Measurements from ENCODE around the gene B3GALT6.

Gene B3GALT6

GRCh38 chr1:1225913-1226312 is 6.1 kb upstream of the B3GALT6 start:
- no peak overlapping the region for H3K18ac ChIP-seq (ENCODE audit: low read length)
- H3K9me3 ChIP-seq (ENCODE audit: insufficient read depth, low read depth, low read length) = peaks cover 6% of the 10 kb centered on the region
- no peak overlapping the region for H2BK12ac ChIP-seq (ENCODE audit: low read length)
- WGBS (ENCODE audit: extremely low coverage, insufficient coverage, insufficient read length) = no CpG with 5 or more reads among the region's 18 CpGs
- H3K4ac ChIP-seq (ENCODE audit: low read depth, low read length) = no peak overlapping the region
- no peak overlapping the region for H2AFZ ChIP-seq (ENCODE audit: insufficient read depth, low read length, poor library complexity)
- no peak overlapping the region for H4K91ac ChIP-seq (ENCODE audit: low read depth, low read length)
- H2BK5ac ChIP-seq (ENCODE audit: low read depth, low read length, poor library complexity) = no peak overlapping the region
- H3K4me1 ChIP-seq (ENCODE audit: control insufficient read depth in 1 of 2, insufficient read depth in 2 of 2, low read length in 2 of 2) = peaks cover 3% of the 10 kb centered on the region in 2 experiments
- no peak overlapping the region for H2AK5ac ChIP-seq (ENCODE audit: low read length)
- H3K9ac ChIP-seq (ENCODE audit: low read length) = no peak overlapping the region
- H3K23ac ChIP-seq (ENCODE audit: low read length) = no peak overlapping the region
- H3K27ac ChIP-seq (ENCODE audit: low read depth, low read length) = no peak overlapping the region
- no peaks in the 10 kb centered on the region for H3K27me3 ChIP-seq (ENCODE audit: insufficient read depth, low read length)
- no peak overlapping the region for H4K8ac ChIP-seq (ENCODE audit: low read depth, low read length)
- no peak overlapping the region for H2BK120ac ChIP-seq (ENCODE audit: insufficient read depth, low read length, poor library complexity)
- no peak overlapping the region for H3K4me2 ChIP-seq (ENCODE audit: low read length)
- H3K79me2 ChIP-seq (ENCODE audit: control insufficient read depth, insufficient read depth, low read length, poor library complexity) = no peaks in the 10 kb centered on the region
- H4K12ac ChIP-seq (ENCODE audit: low read depth, low read length) = no peak overlapping the region
- H3K79me1 ChIP-seq (ENCODE audit: low read length) = no peaks in the 10 kb centered on the region
- peaks cover 68 to 79% of the 10 kb centered on the region in 2 experiments for H3K36me3 ChIP-seq (ENCODE audit: control insufficient read depth in 1 of 2, insufficient read depth in 2 of 2, low read length in 2 of 2)
- no peak for DNase-seq
- no peak overlapping the region for H3K14ac ChIP-seq (ENCODE audit: low read length)
- H3K4me3 ChIP-seq (ENCODE audit: low read depth, low read length) = peak overlapping the region; percentile 28

- no peak overlapping the region for H2BK5ac ChIP-seq (ENCODE audit: low read depth, low read length, poor library complexity)
- H3K4ac ChIP-seq (ENCODE audit: low read depth, low read length) = no peak overlapping the region
- no peak overlapping the region for H3K9ac ChIP-seq (ENCODE audit: low read length)
- no peak overlapping the region for H2BK120ac ChIP-seq (ENCODE audit: insufficient read depth, low read length, poor library complexity)
- H3K14ac ChIP-seq (ENCODE audit: low read length) = no peak overlapping the region
- H3K23ac ChIP-seq (ENCODE audit: low read length) = no peak overlapping the region
- peaks cover 5 to 6% of the 10 kb centered on the region in 2 experiments for H3K4me1 ChIP-seq (ENCODE audit: control insufficient read depth in 1 of 2, insufficient read depth in 2 of 2, low read length in 2 of 2)
- H3K4me3 ChIP-seq (ENCODE audit: low read depth, low read length) = peak overlapping the region; percentile 36
- H3K9me3 ChIP-seq (ENCODE audit: insufficient read depth, low read depth, low read length) = peaks cover 6% of the 10 kb centered on the region
- H4K12ac ChIP-seq (ENCODE audit: low read depth, low read length) = no peak overlapping the region
- H2AK5ac ChIP-seq (ENCODE audit: low read length) = no peak overlapping the region
- no peak overlapping the region for H3K27ac ChIP-seq (ENCODE audit: low read depth, low read length)
- H3K27me3 ChIP-seq (ENCODE audit: insufficient read depth, low read length) = no peaks in the 10 kb centered on the region
- peaks cover 7% of the 10 kb centered on the region for H3K79me1 ChIP-seq (ENCODE audit: low read length)
- peaks cover 60 to 72% of the 10 kb centered on the region in 2 experiments for H3K36me3 ChIP-seq (ENCODE audit: control insufficient read depth in 1 of 2, insufficient read depth in 2 of 2, low read length in 2 of 2)
- WGBS (ENCODE audit: extremely low coverage, insufficient coverage, insufficient read length) = no CpG with 5 or more reads among the region's 44 CpGs
- no peak overlapping the region for H3K4me2 ChIP-seq (ENCODE audit: low read length)
- no peak overlapping the region for H4K8ac ChIP-seq (ENCODE audit: low read depth, low read length)
- no peak overlapping the region for H2BK12ac ChIP-seq (ENCODE audit: low read length)
- H3K79me2 ChIP-seq (ENCODE audit: control insufficient read depth, insufficient read depth, low read length, poor library complexity) = peaks cover 8% of the 10 kb centered on the region
- no peak overlapping the region for H2AFZ ChIP-seq (ENCODE audit: insufficient read depth, low read length, poor library complexity)
- H4K91ac ChIP-seq (ENCODE audit: low read depth, low read length) = no peak overlapping the region
- DNase-seq = no peak
- H3K18ac ChIP-seq (ENCODE audit: low read length) = no peak overlapping the region
These were observed 5.3 kb upstream of the B3GALT6 start for GRCh38 chr1:1226566-1227362.

- H3K14ac ChIP-seq (ENCODE audit: low read length) = no peak overlapping the region
- no peak overlapping the region for H4K91ac ChIP-seq (ENCODE audit: low read depth, low read length)
- no peak overlapping the region for H3K18ac ChIP-seq (ENCODE audit: low read length)
- H4K8ac ChIP-seq (ENCODE audit: low read depth, low read length) = no peak overlapping the region
- no peaks in the 10 kb centered on the region for H3K27me3 ChIP-seq (ENCODE audit: insufficient read depth, low read length)
- no peak overlapping the region for H2BK5ac ChIP-seq (ENCODE audit: low read depth, low read length, poor library complexity)
- no peak overlapping the region for H3K9ac ChIP-seq (ENCODE audit: low read length)
- no peak overlapping the region for H2AFZ ChIP-seq (ENCODE audit: insufficient read depth, low read length, poor library complexity)
- peaks cover 54 to 66% of the 10 kb centered on the region in 2 experiments for H3K36me3 ChIP-seq (ENCODE audit: control insufficient read depth in 1 of 2, insufficient read depth in 2 of 2, low read length in 2 of 2)
- no peak overlapping the region for H3K4me2 ChIP-seq (ENCODE audit: low read length)
- no peak overlapping the region for H3K27ac ChIP-seq (ENCODE audit: low read depth, low read length)
- H2BK120ac ChIP-seq (ENCODE audit: insufficient read depth, low read length, poor library complexity) = no peak overlapping the region
- peaks cover 6% of the 10 kb centered on the region for H3K9me3 ChIP-seq (ENCODE audit: insufficient read depth, low read depth, low read length)
- H3K79me2 ChIP-seq (ENCODE audit: control insufficient read depth, insufficient read depth, low read length, poor library complexity) = peaks cover 8% of the 10 kb centered on the region
- H2AK5ac ChIP-seq (ENCODE audit: low read length) = no peak overlapping the region
- no peak for DNase-seq
- H3K4ac ChIP-seq (ENCODE audit: low read depth, low read length) = no peak overlapping the region
- no peak overlapping the region for H3K4me3 ChIP-seq (ENCODE audit: low read depth, low read length)
- H3K23ac ChIP-seq (ENCODE audit: low read length) = no peak overlapping the region
- H2BK12ac ChIP-seq (ENCODE audit: low read length) = no peak overlapping the region
- no peak overlapping the region for H4K12ac ChIP-seq (ENCODE audit: low read depth, low read length)
- H3K4me1 ChIP-seq (ENCODE audit: control insufficient read depth in 1 of 2, insufficient read depth in 2 of 2, low read length in 2 of 2) = peaks cover 6 to 7% of the 10 kb centered on the region in 2 experiments
- no CpG with 5 or more reads among the region's 25 CpGs for WGBS (ENCODE audit: extremely low coverage, insufficient coverage, insufficient read length)
- peaks cover 8% of the 10 kb centered on the region for H3K79me1 ChIP-seq (ENCODE audit: low read length)
These were observed 4.7 kb upstream of the B3GALT6 start for GRCh38 chr1:1227386-1227785.

GRCh38 chr1:1228187-1228586 is 3.9 kb upstream of the B3GALT6 start:
- H3K14ac ChIP-seq (ENCODE audit: low read length) = no peak overlapping the region
- no peak overlapping the region for H3K27ac ChIP-seq (ENCODE audit: low read depth, low read length)
- no peak overlapping the region for H4K8ac ChIP-seq (ENCODE audit: low read depth, low read length)
- no peaks in the 10 kb centered on the region for H3K27me3 ChIP-seq (ENCODE audit: insufficient read depth, low read length)
- no peak overlapping the region for H3K4ac ChIP-seq (ENCODE audit: low read depth, low read length)
- DNase-seq = no peak
- no peak overlapping the region for H4K12ac ChIP-seq (ENCODE audit: low read depth, low read length)
- peaks cover 14 to 15% of the 10 kb centered on the region in 2 experiments for H3K4me1 ChIP-seq (ENCODE audit: control insufficient read depth in 1 of 2, insufficient read depth in 2 of 2, low read length in 2 of 2)
- WGBS (ENCODE audit: extremely low coverage, insufficient coverage, insufficient read length) = no CpG with 5 or more reads among the region's 30 CpGs
- H3K79me2 ChIP-seq (ENCODE audit: control insufficient read depth, insufficient read depth, low read length, poor library complexity) = peaks cover 14% of the 10 kb centered on the region
- no peak overlapping the region for H2BK5ac ChIP-seq (ENCODE audit: low read depth, low read length, poor library complexity)
- H3K9ac ChIP-seq (ENCODE audit: low read length) = no peak overlapping the region
- no peak overlapping the region for H3K18ac ChIP-seq (ENCODE audit: low read length)
- no peak overlapping the region for H2AFZ ChIP-seq (ENCODE audit: insufficient read depth, low read length, poor library complexity)
- H2BK120ac ChIP-seq (ENCODE audit: insufficient read depth, low read length, poor library complexity) = no peak overlapping the region
- H3K23ac ChIP-seq (ENCODE audit: low read length) = no peak overlapping the region
- peaks cover 12% of the 10 kb centered on the region for H3K9me3 ChIP-seq (ENCODE audit: insufficient read depth, low read depth, low read length)
- no peak overlapping the region for H2AK5ac ChIP-seq (ENCODE audit: low read length)
- no peak overlapping the region for H3K4me2 ChIP-seq (ENCODE audit: low read length)
- no peak overlapping the region for H3K4me3 ChIP-seq (ENCODE audit: low read depth, low read length)
- peaks cover 10% of the 10 kb centered on the region for H3K79me1 ChIP-seq (ENCODE audit: low read length)
- no peak overlapping the region for H4K91ac ChIP-seq (ENCODE audit: low read depth, low read length)
- peaks cover 50 to 61% of the 10 kb centered on the region in 2 experiments for H3K36me3 ChIP-seq (ENCODE audit: control insufficient read depth in 1 of 2, insufficient read depth in 2 of 2, low read length in 2 of 2)
- H2BK12ac ChIP-seq (ENCODE audit: low read length) = no peak overlapping the region

Measured in trophoblast cell (in vitro differentiated cells and primary cell).